DMS79 treated with DMSO at 0.1 percent for 48 hours (cell line): ENCODE measurements around the gene ABCA6.
"Not testable (repeated sequence)": the region's sequence is repeated elsewhere in the genome, so short reads cannot be mapped to it uniquely, and the experiment has no call there.

Source experiments
- DNase-seq: peaks from one replicate; lab custom pipeline; 2025; lab: John Stamatoyannopoulos, UW

The ABCA6 gene

DNA sequence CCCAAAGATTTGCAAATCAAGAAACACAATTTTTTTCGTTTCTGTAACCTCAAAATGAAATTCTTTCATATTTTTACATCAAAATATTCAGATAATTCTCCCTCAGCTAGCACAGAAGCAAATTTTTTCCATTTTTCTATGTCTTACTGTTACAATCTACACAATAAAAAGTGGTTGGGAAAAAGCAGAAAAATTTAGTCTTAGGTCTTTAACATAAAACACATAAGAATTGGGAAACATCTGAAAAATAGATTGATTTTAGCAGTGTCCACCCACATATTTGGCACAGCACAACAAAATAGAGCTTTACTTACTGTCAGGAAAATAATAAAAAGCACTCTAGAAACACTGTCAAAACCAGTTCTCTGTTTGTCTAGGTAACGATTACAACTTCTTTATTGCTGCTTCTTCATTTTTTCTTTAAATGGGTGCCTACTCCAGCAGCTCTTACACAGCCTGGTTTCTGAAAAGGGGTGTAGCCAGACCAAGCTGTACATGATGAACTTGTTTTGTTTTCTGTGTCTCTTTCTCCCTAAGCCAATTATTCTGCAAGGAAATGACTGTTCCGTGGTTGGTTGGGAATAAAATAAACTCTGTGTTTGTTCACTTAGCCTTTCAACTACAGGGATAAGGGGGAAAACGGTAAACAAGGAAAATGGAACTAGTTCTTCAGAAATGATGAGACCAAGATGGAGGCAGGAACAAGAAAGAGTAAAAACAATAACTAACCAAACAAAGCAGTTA is at the start of gene ABCA6:
TSS of gene ABCA6 (minus strand) at position 465 of the 744 bp plus-strand sequence. CDS start 1,192 bp downstream, outside the sequence.
- no peak for DNase-seq

DNA sequence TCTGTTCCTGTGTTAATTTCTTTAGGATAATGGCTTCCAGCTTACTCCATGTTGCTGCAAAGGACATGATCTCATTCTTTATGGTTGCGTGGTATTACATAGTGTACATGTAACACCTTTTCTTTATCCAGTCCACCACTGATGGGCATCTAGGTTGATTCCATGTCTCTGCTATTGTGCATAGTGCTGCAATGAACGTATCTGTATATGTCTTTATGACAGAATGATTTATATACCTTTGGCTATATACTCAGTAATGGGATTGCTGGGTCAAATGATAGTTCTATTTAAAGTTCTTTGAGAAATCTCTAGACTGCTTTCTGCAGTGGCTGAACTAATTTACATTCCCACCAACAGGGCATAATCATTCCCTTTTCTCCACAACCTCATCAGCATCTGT is 47.1 kb upstream of the ABCA6 start:
- DNase-seq, result no peak

DNA sequence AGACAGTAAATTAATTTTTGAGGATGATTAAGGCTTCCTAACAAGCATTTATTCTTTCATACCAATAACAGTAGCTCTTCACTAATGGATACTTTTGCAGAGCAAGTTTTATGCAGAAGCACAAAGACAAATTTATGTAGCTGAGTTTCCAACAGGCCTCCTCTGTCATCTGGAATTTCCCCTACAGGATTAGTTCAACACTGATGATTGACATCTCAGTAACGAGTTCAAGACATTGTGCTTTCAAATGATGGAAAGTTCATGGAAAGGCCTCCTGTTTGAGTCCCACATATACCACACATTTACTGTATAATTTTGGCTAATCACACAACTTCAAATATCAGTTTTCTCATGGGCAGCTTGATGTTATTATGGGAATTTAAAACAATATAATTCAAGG is 46.4 kb upstream of the ABCA6 start:
- no peak for DNase-seq

GRCh38 chr17:69187294-69187693 is 45.6 kb upstream of the ABCA6 start:
- DNase-seq, result no peak

- no peak for DNase-seq
Measured at GRCh38 chr17:69179227-69179952, 37.7 kb upstream of the ABCA6 start.

DNA sequence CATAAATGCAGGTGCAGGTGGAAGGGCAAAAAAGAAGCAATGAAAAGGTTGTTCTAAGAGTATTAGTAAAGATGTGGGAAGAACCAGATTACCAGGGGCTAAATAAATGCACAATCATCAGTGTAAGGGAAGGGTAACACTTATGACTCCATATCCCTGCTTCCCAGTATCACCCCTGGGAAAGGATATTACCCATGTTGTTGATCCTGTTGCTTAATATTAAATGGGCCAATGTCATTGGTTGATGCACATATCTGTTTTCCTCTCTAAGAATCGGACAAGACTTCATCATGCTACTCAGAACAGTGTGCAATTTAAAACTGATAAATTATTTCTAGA is 34.7 kb upstream of the ABCA6 start:
- DNase-seq, result no peak

GRCh38 chr17:69175625-69176456 is 34.1 kb upstream of the ABCA6 start:
- no peak for DNase-seq

GRCh38 chr17:69175262-69175624 is 33.5 kb upstream of the ABCA6 start:
- DNase-seq, result no peak

GRCh38 chr17:69173118-69173517 is 31.4 kb upstream of the ABCA6 start:
- no peak for DNase-seq

DNA sequence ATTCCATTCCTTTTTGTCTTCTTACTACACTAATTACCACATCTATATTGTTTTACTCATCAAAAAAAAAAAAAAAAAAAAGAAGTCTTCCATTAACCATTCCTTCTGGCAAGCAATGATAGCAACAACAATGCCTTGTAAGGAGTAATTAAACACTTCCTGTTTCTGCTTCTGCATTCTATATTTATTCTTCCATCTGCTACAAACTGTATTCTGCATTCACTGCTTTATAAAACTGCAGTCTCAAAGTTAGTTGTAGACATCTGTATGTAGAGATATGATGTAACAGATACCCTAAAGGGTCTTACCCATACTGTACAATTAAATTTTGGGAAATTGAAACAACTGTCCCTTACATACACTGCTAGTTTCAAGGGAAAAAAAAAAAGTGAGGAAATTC is 28.7 kb upstream of the ABCA6 start:
- DNase-seq, result no peak

DNA sequence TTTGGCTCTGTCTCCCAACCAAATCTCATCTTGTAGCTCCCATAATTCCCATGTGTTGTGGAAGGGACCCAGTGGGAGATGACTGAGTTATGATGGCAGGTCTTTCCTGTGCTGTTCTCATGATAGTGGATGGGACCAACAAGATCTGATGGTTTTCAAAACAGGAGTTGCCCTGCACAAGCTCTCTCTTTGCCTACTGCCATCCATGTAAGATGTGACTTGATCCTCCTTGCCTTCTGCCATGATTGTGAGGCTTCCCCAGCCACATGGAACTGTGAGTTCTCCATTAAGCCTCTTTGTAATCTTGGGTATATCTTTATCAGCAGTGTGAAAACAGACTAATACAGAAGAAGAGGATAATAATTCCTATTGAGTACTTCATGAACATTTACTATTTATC is 26.9 kb upstream of the ABCA6 start:
- not testable (repeated sequence) for DNase-seq

- DNase-seq, result no peak
Measured at GRCh38 chr17:69166957-69167356, 25.3 kb upstream of the ABCA6 start.

- DNase-seq, result no peak
Measured at GRCh38 chr17:69164206-69164605, 22.5 kb upstream of the ABCA6 start.

DNA sequence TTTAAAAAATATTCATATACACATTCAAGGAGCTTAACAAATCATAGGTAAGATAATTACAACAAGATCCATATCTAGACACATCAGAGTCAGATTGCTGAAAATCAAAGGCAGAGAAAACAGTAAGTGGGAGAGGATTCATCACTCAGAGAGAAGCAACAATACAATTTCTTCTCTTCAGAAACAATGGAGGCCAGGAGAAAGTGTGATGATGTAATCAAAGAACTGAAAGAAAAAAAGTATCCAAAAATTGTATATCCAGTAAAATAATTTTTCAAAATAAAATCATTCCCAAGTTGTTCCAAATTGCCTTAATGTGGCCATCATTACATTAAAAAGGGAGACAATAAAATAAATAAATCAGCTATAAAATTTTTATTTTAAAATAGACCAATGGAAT is 17.7 kb upstream of the ABCA6 start:
- DNase-seq, result no peak

- no peak for DNase-seq
Measured at GRCh38 chr17:69154267-69154666, 12.6 kb upstream of the ABCA6 start.

GRCh38 chr17:69150333-69150732 is 8.6 kb upstream of the ABCA6 start:
- DNase-seq, result no peak

- no peak for DNase-seq
Measured at GRCh38 chr17:69147460-69147859, 5.8 kb upstream of the ABCA6 start.

DNA sequence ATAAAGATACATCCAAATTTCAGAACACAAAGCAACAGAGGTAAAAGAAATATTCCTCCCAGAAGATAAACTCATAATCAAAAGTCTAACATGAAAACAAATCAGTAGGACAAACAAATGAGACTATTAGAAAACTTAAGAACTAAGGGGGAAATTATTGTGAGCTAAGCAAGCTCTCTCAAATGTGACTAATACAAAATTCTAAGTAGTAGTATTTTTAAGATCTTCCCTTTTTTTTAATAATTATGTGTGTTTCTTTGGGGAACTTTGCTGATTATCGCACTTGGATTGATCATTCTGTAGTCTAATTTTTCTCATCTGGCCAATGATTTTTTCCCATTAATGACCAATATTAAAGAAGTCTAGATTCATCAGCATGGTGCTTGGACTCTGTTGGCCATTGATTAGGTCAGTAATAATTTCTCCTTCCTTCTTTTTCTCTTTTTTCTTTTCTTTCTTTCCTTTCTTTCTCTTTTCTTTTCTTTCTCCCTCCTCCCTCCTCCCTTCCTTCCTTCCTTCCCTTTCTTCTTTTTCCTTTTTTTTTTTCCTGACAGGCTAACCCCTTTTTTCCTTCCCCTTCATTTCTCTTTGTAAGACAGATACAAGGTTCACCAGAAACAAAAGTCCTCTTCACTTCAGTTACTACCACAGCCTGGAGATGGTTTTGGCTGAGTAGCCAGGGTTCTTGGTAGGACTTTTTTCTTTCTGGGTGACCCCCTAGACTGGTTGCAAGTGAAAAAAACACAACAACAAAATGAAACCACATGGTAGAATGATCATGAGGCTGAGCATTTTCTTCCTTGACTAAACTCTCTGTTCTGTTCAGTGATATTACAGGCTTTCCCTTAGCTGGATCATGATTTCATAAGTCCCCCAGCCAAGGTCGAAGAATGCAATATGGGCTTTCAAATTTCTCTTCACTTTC is 2.9 kb upstream of the ABCA6 start:
- no peak for DNase-seq

DNA sequence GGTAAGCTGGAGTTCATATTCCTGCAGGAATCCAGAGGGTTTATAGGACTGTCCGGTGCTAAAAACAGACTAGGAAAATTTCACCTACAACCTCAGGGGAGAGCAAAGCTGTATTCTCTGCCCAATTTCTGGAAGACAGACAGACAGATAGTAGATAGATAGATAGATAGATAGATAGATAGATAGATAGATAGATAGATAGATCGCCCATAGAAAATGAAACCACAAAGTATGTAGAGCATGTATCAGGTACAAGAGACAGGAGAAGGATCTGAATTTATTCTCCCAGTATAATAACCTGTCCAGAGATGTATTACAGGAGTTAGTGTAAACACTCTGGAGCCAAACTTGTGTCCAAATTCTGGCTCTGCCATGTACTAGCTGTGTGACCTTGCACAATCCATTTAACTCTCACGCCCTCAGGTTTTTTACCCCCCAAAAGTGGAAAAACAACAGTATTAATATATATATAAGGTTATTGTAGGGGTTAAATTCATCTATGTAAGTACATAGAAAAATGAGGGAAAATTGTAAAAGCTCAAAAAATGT is 2.1 kb upstream of the ABCA6 start:
- DNase-seq, result no peak

DNA sequence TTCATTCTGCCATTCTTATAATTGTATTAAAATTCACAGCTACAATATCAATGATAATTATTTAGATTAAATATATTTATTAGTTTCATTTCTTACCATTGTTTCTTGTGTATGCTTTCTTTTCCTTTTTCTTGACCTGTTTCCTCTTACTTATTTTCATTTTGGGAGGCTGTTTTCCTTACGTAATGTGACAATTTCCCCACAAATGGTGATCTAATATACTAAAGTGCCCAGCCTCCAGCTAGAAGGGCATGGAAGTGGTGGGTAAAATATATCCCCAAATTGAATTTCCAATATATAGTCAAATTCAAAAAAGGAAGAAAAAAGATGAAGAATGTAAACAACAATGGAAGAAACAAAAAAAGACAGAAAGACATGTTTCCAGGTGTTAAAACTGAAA is 1.5 kb upstream of the ABCA6 start:
- DNase-seq, result no peak

DNA sequence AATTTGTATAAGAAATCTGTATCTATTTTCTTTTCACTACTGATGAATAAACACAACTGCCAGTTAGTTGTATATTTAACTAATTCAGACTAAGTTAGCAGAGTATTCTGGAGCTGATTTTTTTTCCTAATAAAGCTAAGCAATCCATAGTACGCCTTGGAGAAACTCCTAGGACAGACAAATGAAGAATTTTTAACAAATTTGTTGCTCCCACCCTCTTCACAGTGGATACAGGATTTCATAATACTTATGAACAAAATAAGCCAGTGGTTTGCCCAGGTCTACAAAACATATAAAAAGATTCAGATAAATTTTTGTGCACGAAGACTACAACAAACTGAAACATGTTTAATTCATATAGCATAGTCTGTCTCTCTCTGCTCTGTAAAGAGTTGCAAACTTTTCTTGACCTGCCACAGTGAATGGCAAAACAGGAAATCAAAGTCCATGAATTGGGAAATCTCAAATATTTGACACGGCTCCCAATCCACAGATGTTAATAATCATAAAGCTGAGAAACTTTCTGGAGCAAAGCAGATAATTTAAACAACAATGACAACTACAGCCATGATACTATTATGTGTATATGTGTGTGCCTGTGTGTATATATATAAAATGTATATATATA is 594 bp upstream of the ABCA6 start:
- no peak for DNase-seq
